WTC11 (cell line): ENCODE results near the gene LTBP4. TPM values are rescaled to one million over a fixed set of nuclear protein-coding genes. Genes with fewer than 3 reads are reported as not detected.

Source experiments
- ATAC-seq: fragments of 200-7000 bp; cut with Tn5 transposase; 2 replicates; pipeline ENCODE4 v1.10.0; 2021; ENCODE audit warnings: mild to moderate bottlenecking, moderate library complexity
- CTCF ChIA-PET: fragments of 300-600 bp; sonication (Branson Sonifier 250); formaldehyde crosslinking; loops from one replicate; lab custom pipeline; 2021; ENCODE audit warnings: antibody characterized with exemption; lab: Charles Lee
- POLR2A ChIA-PET: fragments of 350-600 bp; sonication (Branson Sonifier 250); formaldehyde crosslinking; loops from one replicate; lab custom pipeline; 2021; ENCODE audit warnings: antibody characterized with exemption; lab: Charles Lee
- DNase-seq: peaks from one replicate; pipeline ENCODE4 v3.0.0; 2021; ENCODE audit warnings: low spot score
- H3K27ac Mint-ChIP-seq: 2 replicates; pipeline ENCODE4 v1.8.0; 2021; ENCODE audit warnings: mixed read lengths
- H3K27me3 Mint-ChIP-seq: 2 replicates; pipeline ENCODE4 v1.8.0; 2021; ENCODE audit warnings: low read depth, mild to moderate bottlenecking, moderate library complexity, mixed read lengths
- H3K36me3 Mint-ChIP-seq: 2 replicates; pipeline ENCODE4 v1.8.0; 2021; ENCODE audit warnings: mixed read lengths
- H3K4me1 Mint-ChIP-seq: 2 replicates; pipeline ENCODE4 v1.8.0; 2022; ENCODE audit warnings: mixed read lengths
- H3K4me3 Mint-ChIP-seq: 2 replicates; pipeline ENCODE4 v1.8.0; 2021; ENCODE audit warnings: mild to moderate bottlenecking, moderate library complexity, mixed read lengths
- H3K9me3 Mint-ChIP-seq: 2 replicates; pipeline ENCODE4 v1.8.0; 2021; ENCODE audit warnings: mixed read lengths
- ATF1 ChIP-seq: sonication (generic); formaldehyde crosslinking; IDR thresholded peaks from 2 replicates; pipeline ENCODE4 v1.8.1; 2023; ENCODE audit warnings: mild to moderate bottlenecking, moderate library complexity, missing genetic modification reagents
- ESRRA ChIP-seq: sonication (generic); formaldehyde crosslinking; IDR thresholded peaks from 2 replicates; pipeline ENCODE4 v1.8.1; 2022; ENCODE audit warnings: mild to moderate bottlenecking, missing genetic modification reagents, borderline replicate concordance
- FOXJ3 ChIP-seq: sonication (generic); formaldehyde crosslinking; IDR thresholded peaks from 2 replicates; pipeline ENCODE4 v1.9.0; 2021; ENCODE audit warnings: missing genetic modification reagents, mild to moderate bottlenecking, borderline replicate concordance
- GABPB1 ChIP-seq: sonication (generic); formaldehyde crosslinking; IDR thresholded peaks from 2 replicates; pipeline ENCODE4 v1.8.1; 2023; ENCODE audit warnings: mild to moderate bottlenecking, missing genetic modification reagents
- IRF2 ChIP-seq: sonication (generic); formaldehyde crosslinking; IDR thresholded peaks from 2 replicates; pipeline ENCODE4 v1.8.0; 2022; ENCODE audit warnings: low read depth, missing genetic modification reagents, borderline replicate concordance
- KAT7 ChIP-seq: sonication (generic); formaldehyde crosslinking; IDR thresholded peaks from 2 replicates; pipeline ENCODE4 v1.8.1; 2023; ENCODE audit warnings: missing genetic modification reagents, mild to moderate bottlenecking, borderline replicate concordance
- MXD4 ChIP-seq: fragments of 250-450 bp; sonication (Bioruptor Pico); IDR thresholded peaks from 2 replicates; pipeline ENCODE4 v1.8.0; 2021; ENCODE audit warnings: mild to moderate bottlenecking, moderate library complexity, borderline replicate concordance
- MYBL2 ChIP-seq: sonication (generic); formaldehyde crosslinking; IDR thresholded peaks from 2 replicates; pipeline ENCODE4 v1.8.1; 2023; ENCODE audit warnings: mild to moderate bottlenecking, moderate library complexity, missing genetic modification reagents
- NFE2L1 ChIP-seq: sonication (generic); formaldehyde crosslinking; IDR thresholded peaks from 2 replicates; pipeline ENCODE4 v1.8.1; 2023; ENCODE audit warnings: missing genetic modification reagents
- NFYB ChIP-seq: sonication (generic); formaldehyde crosslinking; conservative IDR thresholded peaks from 2 replicates; pipeline ENCODE4 v1.8.0; 2022; ENCODE audit warnings: low read depth, missing genetic modification reagents
- NR1H2 ChIP-seq: sonication (generic); formaldehyde crosslinking; IDR thresholded peaks from 2 replicates; pipeline ENCODE4 v1.9.0; 2021; ENCODE audit warnings: mild to moderate bottlenecking, moderate library complexity, missing genetic modification reagents
- NR2C2 ChIP-seq: sonication (generic); formaldehyde crosslinking; IDR thresholded peaks from 2 replicates; pipeline ENCODE4 v1.8.0; 2022; ENCODE audit warnings: mild to moderate bottlenecking, missing genetic modification reagents
- ZNF232 ChIP-seq: sonication (generic); formaldehyde crosslinking; IDR thresholded peaks from 2 replicates; pipeline ENCODE4 v1.8.0; 2022; ENCODE audit warnings: mild to moderate bottlenecking, missing genetic modification reagents
- ZNF396 ChIP-seq: fragments of 250-450 bp; sonication (Bioruptor Pico); IDR thresholded peaks from 2 replicates; pipeline ENCODE4 v1.8.0; 2021; ENCODE audit warnings: mild to moderate bottlenecking, moderate library complexity, borderline replicate concordance
- ZNF423 ChIP-seq: fragments of 250-450 bp; sonication (Bioruptor Pico); IDR thresholded peaks from 2 replicates; pipeline ENCODE4 v2.1.2; 2022; ENCODE audit warnings: mild to moderate bottlenecking, moderate library complexity
- ZNF671 ChIP-seq: fragments of 250-450 bp; sonication (Bioruptor Pico); IDR thresholded peaks from 2 replicates; pipeline ENCODE4 v1.8.0; 2021; ENCODE audit warnings: mild to moderate bottlenecking
- total RNA-seq: library from RNA; stranded (reverse); gene quantifications from 3 replicates; pipeline ENCODE4 v1.2.3, GENCODE V29; 2021
- TF ChIP-seq, protein P1 (sequence below): sonication (generic); formaldehyde crosslinking; IDR thresholded peaks from 2 replicates; pipeline ENCODE4 v1.8.1; 2023; ENCODE audit warnings: mild to moderate bottlenecking, missing genetic modification reagents, moderate library complexity
- TF ChIP-seq, protein P2 (sequence below): fragments of 200-600 bp; IDR thresholded peaks from 2 replicates; pipeline ENCODE4 v1.8.0; 2022; ENCODE audit warnings: antibody characterized with exemption
- TF ChIP-seq, protein P3 (sequence below): sonication (generic); formaldehyde crosslinking; conservative IDR thresholded peaks from 2 replicates; pipeline ENCODE4 v1.8.1; 2022; ENCODE audit warnings: mild to moderate bottlenecking, missing genetic modification reagents
- TF ChIP-seq, protein P4 (sequence below): fragments of 250-450 bp; sonication (Bioruptor Pico); IDR thresholded peaks from 2 replicates; pipeline ENCODE4 v1.8.0; 2021; ENCODE audit warnings: mild to moderate bottlenecking
- TF ChIP-seq, protein P5 (sequence below): sonication (generic); formaldehyde crosslinking; IDR thresholded peaks from 2 replicates; pipeline ENCODE4 v1.8.1; 2022; ENCODE audit warnings: low read depth, mild to moderate bottlenecking, moderate library complexity, missing genetic modification reagents, borderline replicate concordance
- TF ChIP-seq, protein P6 (sequence below): sonication (generic); formaldehyde crosslinking; conservative IDR thresholded peaks from 2 replicates; pipeline ENCODE4 v1.8.1; 2023; ENCODE audit warnings: mild to moderate bottlenecking, low read depth, missing genetic modification reagents, moderate library complexity
- TF ChIP-seq, protein P7 (sequence below): fragments of 250-450 bp; sonication (Bioruptor Pico); IDR thresholded peaks from 2 replicates; pipeline ENCODE4 v2.1.2; 2022; ENCODE audit warnings: mild to moderate bottlenecking, moderate library complexity
- TF ChIP-seq, protein P8 (sequence below): sonication (generic); formaldehyde crosslinking; IDR thresholded peaks from 2 replicates; pipeline ENCODE4 v1.8.0; 2022; ENCODE audit warnings: mild to moderate bottlenecking, missing genetic modification reagents

The LTBP4 gene
- total RNA-seq, 1 experiment from 2014 or later, result 125 TPM

DNA sequence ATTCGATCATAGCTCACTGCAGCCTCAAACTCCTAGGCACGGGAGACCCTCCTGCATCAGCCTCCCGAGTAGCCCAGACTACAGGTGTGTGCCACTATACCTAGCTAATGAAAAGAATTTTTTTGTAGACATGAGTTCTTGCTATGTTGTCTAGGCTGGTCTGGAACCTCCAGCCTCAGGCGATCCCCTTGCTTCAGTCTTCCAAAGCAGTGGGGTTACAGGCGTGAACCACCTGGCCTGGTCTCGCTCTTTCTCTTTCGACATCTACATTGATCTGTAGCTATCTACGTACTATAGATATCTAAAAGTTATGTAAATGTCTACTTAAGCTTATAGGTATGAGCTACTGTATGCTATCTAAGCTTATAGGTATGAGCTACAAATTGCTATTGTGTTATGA, 56.9 kb downstream of the LTBP4 start:
- Mint-ChIP-seq H3K36me3 (no peaks in the 10 kb centered on the region), H3K4me1 (no peaks in the 10 kb centered on the region), H3K27ac (no peak overlapping the region), H3K27me3 (no peaks in the 10 kb centered on the region; the same call in 1 of the 2 replicates), H3K9me3 (no peaks in the 10 kb centered on the region), H3K4me3 (no peak overlapping the region)
- ChIA-PET POLR2A (no interaction called here), CTCF (interaction anchor here (0.6 to 2.1 kb wide), 4 partner anchors 23 to 196 kb away, joined by 3 to 16 read pairs (median 4); no protein-coding TSS in a partner anchor)
- DNase-seq (no peak), ATAC-seq (no peak)
- TF ChIP-seq ZNF423 (CRISPR knock-in tag), result no peak
- TF ChIP-seq KAT7, result no peak
- no peak for TF ChIP-seq ATF1
- TF ChIP-seq FOXJ3 (CRISPR knock-in tag), result no peak
- TF ChIP-seq IRF2 (CRISPR knock-in tag), result no peak

DNA sequence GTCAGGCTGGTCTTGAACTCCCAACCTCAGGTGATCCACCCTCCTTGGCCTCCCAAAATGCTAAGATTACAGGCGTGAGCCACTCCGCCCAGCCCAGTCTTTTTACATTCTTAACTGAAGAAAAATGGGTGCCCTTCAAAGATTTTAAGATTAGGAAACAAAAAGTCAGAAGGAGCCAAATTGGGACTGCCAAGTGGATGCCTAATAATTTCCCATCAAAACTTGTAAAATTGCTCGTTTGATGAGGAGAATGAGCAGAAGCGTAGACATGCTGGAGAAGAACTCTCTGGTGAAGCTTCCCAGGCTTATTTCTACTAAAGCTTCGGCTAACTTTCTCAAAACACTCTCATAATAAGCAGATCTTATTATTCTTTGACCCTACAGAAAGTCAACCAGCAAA, 57.9 kb downstream of the LTBP4 start:
- Mint-ChIP-seq H3K4me1 (peaks cover 2% of the 10 kb centered on the region; the same call in 1 of the 2 replicates), H3K36me3 (no peaks in the 10 kb centered on the region), H3K27ac (no peak overlapping the region), H3K27me3 (peaks cover 5% of the 10 kb centered on the region), H3K9me3 (no peaks in the 10 kb centered on the region), H3K4me3 (no peak overlapping the region)
- DNase-seq, result no peak
- CTCF ChIA-PET, result interaction anchor here (1.4 to 2.6 kb wide), 2 partner anchors 24 to 43 kb away, joined by 5 to 14 read pairs; no protein-coding TSS in a partner anchor
- POLR2A ChIA-PET, result no interaction called here
- no peak for TF ChIP-seq NR1H2
- TF ChIP-seq, protein P1, sequence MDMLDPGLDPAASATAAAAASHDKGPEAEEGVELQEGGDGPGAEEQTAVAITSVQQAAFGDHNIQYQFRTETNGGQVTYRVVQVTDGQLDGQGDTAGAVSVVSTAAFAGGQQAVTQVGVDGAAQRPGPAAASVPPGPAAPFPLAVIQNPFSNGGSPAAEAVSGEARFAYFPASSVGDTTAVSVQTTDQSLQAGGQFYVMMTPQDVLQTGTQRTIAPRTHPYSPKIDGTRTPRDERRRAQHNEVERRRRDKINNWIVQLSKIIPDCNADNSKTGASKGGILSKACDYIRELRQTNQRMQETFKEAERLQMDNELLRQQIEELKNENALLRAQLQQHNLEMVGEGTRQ, result no peak
- no peak for TF ChIP-seq ESRRA
- no peak for TF ChIP-seq ZNF232 (CRISPR knock-in tag)
- TF ChIP-seq, protein P2, sequence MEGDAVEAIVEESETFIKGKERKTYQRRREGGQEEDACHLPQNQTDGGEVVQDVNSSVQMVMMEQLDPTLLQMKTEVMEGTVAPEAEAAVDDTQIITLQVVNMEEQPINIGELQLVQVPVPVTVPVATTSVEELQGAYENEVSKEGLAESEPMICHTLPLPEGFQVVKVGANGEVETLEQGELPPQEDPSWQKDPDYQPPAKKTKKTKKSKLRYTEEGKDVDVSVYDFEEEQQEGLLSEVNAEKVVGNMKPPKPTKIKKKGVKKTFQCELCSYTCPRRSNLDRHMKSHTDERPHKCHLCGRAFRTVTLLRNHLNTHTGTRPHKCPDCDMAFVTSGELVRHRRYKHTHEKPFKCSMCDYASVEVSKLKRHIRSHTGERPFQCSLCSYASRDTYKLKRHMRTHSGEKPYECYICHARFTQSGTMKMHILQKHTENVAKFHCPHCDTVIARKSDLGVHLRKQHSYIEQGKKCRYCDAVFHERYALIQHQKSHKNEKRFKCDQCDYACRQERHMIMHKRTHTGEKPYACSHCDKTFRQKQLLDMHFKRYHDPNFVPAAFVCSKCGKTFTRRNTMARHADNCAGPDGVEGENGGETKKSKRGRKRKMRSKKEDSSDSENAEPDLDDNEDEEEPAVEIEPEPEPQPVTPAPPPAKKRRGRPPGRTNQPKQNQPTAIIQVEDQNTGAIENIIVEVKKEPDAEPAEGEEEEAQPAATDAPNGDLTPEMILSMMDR, result no peak
- TF ChIP-seq MXD4 (CRISPR knock-in tag), result no peak
- TF ChIP-seq, protein P3, sequence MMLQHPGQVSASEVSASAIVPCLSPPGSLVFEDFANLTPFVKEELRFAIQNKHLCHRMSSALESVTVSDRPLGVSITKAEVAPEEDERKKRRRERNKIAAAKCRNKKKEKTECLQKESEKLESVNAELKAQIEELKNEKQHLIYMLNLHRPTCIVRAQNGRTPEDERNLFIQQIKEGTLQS (CRISPR knock-in tag), result no peak
- TF ChIP-seq, protein P4, sequence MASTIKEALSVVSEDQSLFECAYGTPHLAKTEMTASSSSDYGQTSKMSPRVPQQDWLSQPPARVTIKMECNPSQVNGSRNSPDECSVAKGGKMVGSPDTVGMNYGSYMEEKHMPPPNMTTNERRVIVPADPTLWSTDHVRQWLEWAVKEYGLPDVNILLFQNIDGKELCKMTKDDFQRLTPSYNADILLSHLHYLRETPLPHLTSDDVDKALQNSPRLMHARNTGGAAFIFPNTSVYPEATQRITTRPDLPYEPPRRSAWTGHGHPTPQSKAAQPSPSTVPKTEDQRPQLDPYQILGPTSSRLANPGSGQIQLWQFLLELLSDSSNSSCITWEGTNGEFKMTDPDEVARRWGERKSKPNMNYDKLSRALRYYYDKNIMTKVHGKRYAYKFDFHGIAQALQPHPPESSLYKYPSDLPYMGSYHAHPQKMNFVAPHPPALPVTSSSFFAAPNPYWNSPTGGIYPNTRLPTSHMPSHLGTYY (CRISPR knock-in tag), result no peak
- no peak for TF ChIP-seq GABPB1 (CRISPR knock-in tag)
- no peak for TF ChIP-seq NFYB (CRISPR knock-in tag)
- TF ChIP-seq, protein P5, sequence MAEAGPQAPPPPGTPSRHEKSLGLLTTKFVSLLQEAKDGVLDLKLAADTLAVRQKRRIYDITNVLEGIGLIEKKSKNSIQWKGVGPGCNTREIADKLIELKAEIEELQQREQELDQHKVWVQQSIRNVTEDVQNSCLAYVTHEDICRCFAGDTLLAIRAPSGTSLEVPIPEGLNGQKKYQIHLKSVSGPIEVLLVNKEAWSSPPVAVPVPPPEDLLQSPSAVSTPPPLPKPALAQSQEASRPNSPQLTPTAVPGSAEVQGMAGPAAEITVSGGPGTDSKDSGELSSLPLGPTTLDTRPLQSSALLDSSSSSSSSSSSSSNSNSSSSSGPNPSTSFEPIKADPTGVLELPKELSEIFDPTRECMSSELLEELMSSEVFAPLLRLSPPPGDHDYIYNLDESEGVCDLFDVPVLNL, result no peak
- no peak for TF ChIP-seq NFE2L1 (CRISPR knock-in tag)
- no peak for TF ChIP-seq MYBL2
- TF ChIP-seq, protein P6, sequence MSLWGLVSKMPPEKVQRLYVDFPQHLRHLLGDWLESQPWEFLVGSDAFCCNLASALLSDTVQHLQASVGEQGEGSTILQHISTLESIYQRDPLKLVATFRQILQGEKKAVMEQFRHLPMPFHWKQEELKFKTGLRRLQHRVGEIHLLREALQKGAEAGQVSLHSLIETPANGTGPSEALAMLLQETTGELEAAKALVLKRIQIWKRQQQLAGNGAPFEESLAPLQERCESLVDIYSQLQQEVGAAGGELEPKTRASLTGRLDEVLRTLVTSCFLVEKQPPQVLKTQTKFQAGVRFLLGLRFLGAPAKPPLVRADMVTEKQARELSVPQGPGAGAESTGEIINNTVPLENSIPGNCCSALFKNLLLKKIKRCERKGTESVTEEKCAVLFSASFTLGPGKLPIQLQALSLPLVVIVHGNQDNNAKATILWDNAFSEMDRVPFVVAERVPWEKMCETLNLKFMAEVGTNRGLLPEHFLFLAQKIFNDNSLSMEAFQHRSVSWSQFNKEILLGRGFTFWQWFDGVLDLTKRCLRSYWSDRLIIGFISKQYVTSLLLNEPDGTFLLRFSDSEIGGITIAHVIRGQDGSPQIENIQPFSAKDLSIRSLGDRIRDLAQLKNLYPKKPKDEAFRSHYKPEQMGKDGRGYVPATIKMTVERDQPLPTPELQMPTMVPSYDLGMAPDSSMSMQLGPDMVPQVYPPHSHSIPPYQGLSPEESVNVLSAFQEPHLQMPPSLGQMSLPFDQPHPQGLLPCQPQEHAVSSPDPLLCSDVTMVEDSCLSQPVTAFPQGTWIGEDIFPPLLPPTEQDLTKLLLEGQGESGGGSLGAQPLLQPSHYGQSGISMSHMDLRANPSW (CRISPR knock-in tag), result no peak
- TF ChIP-seq NR2C2, result no peak
- no peak for TF ChIP-seq ZNF396 (CRISPR knock-in tag)
- TF ChIP-seq, protein P7, sequence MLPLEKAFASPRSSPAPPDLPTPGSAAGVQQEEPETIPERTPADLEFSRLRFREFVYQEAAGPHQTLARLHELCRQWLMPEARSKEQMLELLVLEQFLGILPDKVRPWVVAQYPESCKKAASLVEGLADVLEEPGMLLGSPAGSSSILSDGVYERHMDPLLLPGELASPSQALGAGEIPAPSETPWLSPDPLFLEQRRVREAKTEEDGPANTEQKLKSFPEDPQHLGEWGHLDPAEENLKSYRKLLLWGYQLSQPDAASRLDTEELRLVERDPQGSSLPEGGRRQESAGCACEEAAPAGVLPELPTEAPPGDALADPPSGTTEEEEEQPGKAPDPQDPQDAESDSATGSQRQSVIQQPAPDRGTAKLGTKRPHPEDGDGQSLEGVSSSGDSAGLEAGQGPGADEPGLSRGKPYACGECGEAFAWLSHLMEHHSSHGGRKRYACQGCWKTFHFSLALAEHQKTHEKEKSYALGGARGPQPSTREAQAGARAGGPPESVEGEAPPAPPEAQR (CRISPR knock-in tag), result no peak
- TF ChIP-seq, protein P8, sequence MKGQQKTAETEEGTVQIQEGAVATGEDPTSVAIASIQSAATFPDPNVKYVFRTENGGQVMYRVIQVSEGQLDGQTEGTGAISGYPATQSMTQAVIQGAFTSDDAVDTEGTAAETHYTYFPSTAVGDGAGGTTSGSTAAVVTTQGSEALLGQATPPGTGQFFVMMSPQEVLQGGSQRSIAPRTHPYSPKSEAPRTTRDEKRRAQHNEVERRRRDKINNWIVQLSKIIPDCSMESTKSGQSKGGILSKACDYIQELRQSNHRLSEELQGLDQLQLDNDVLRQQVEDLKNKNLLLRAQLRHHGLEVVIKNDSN (CRISPR knock-in tag), result no peak
- TF ChIP-seq ZNF671 (CRISPR knock-in tag), result no peak
- ATAC-seq, result no peak
